GM19463 (cell line): ENCODE results near the gene PLA2G7.
"Not testable (repeated sequence)": the region's sequence is repeated elsewhere in the genome, so short reads cannot be mapped to it uniquely, and the experiment has no call there.

Experiments
- ATAC-seq: cut with Tn5 transposase; IDR thresholded peaks from one replicate; pipeline ENCODE4 v1.9.1; 2021; ENCODE audit warnings: mild to moderate bottlenecking, moderate library complexity; ENCODE audit not compliant: unreplicated experiment

The PLA2G7 gene

DNA sequence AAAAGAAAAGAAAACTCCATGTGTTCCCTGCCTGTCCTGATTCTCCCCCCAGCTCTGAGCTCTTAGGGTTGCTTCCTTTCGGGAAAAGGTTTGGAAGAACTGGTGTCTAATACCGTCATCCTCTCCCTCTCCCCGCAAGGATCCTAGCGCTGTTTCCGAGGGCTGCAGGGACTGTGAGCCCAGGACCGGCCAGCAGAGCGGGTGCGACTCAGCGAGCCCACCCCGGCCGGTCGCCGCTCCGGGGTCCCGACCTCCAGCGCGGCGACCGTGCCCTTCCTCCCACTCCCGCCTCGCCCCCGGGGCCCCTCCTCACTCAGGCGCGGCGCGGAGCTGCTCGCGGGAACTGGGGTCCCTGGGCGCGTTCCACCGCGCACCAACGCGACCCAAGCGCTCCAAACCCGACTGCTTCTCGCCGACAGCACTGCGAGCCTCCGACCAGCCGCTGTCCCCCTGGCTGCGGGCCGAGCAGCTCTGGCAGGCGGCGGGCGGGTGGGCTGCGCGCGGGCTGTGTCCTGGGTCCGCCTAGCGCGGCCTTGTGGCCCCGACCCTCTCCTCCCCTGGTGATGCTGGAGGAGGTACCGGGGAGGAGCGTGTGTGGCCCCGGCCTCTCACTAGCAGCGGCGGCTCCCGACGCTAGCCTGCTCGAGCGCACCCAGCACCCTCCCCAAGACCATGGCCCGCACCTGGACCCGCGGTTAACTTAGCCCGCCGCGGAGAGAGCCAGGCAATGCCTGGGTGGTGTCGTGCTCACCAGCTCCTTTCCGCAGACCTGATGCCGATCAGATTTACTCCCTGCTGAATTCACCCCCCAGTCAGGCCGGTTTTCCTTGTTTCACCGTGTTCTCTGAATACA is at the start of gene PLA2G7:
Gene PLA2G7 (minus strand): TSS at position 509 of the 853 bp plus-strand sequence. CDS start 12,484 bp downstream, outside the sequence.
- ATAC-seq = no peak

- ATAC-seq = no peak
Measured at GRCh38 chr6:46784535-46784934, 49.4 kb upstream of the PLA2G7 start.

- ATAC-seq = no peak
Measured at GRCh38 chr6:46781478-46782378, 46.6 kb upstream of the PLA2G7 start.

DNA sequence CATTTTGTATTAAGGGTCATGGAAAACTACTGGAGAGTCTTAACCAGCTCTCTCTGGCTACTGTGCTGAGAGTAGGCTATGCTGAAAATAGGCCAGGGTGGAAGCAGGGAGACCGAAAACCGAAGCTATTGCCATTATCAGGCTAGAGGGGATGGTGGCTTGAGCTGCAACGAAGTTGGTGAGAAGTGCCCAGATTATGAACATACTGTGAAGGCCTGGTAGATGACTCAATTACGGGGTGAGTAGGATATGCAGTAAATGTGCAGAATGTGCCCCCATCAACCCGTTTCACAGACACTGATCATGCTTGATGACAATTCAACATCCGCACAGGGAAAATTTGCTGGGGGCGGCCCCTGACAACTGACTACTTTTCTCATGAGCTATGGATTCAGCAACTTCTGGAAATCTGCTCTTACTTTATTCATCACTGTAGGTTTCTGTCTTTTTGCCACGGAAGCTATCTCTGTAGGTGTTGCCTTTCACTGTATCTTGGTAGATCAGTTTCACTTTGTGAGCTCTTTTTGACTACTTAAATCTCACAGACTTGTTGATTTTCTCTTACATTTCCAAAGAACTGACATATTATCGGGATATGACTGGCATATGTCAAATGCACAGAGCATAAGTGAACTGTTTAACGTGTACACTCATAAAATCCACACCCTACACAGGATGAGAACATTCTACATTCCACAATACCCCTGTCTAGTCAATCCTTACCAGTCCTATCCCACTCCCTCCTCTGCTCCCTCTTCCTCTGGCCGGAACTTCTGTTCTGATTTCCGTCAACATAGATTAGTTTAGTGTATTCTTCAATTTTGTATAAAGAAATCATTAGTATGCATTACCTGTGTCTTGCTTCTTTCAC is 42.5 kb upstream of the PLA2G7 start:
- ATAC-seq = no peak

DNA sequence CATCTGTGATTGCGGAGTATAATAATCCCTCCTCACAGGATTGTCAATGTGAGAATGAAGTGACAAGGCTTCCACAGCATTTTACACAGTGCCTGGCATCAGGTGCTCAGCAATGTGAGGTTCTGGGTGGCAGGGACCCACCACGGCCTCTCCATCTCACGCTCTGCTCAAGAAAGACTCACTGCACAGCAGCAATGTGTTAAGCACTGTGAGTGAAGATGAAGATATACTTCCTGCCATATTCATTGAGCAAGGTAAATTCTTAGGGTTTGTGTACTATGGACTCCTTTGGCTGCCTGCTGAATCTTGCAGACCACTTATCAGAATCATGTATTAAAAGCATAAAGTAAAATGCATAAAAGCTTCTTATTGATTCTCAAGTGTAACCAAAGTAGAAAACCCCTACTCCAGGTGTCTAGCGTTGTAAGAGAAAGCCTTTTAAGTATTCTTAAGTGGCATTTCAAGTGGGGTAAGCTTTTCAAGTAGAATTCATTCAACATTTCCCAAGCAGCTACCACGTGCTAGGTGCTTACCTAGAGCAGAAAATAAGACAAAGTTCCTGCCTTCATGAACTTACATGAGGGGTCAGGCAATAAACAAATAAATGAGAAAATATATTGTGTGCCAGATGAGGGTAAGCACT is 41.0 kb upstream of the PLA2G7 start:
- ATAC-seq = no peak

DNA sequence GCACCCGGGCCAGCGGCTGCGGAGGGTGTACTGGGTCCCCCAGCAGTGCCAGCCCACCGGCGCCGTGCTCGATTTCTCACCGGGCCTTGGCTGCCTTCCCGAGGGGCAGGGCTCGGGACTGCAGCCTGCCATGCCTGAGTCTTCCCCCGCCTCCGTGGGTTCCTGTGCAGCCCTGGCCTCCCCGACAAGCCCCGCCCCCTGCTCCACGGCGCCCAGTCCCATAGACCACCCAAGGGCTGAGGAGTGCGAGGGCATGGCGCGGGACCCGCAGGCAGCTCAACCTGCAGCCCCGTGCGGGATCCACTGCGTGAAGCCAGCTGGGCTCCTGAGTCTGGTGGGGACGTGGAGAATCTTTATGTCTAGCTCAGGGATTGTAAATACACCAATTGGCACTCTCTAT is 39.6 kb upstream of the PLA2G7 start:
- ATAC-seq = not testable (repeated sequence)

GRCh38 chr6:46773201-46773855 is 38.2 kb upstream of the PLA2G7 start:
- no peak for ATAC-seq

GRCh38 chr6:46772762-46773161 is 37.6 kb upstream of the PLA2G7 start:
- ATAC-seq = peak; percentile 56

DNA sequence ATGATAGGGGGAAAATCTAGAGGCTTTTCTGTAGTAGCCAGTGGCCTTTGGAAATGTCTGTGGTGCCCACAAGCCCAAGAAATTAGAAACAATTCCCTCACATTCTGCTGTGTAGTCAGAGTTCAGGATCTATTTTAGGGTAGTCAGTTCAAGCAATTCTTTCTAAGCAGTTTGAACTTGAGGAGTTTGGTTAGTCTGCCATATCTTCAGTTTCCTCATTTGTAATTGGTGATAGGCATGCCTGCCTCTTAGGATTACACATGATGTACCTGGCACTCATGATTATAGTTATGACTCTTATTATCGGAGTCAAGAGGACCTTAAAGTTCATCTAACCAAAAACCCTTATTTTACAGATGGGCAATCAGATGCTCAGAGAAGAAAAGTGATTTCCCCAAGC is 36.8 kb upstream of the PLA2G7 start:
- no peak for ATAC-seq

GRCh38 chr6:46764961-46765360 is 29.8 kb upstream of the PLA2G7 start:
- ATAC-seq = no peak

DNA sequence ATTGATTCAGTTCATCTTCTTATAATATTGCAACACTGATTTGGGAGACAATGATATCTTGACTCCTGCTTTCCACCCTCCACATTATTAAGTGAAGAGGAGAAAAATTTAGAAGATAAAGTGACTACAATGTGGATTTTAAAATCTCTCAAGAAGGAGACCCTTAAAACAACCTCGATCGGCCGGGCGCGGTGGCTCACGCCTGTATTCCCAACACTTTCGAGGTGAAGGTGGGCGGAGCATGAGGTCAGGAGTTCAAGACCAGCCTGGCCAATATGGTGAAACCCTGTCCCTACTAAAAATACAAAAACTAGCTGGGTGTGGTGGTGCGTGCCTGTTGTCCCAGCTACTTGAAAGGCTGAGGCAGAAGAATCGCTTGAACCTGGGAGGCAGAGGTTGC is 29.1 kb upstream of the PLA2G7 start:
- not testable (repeated sequence) for ATAC-seq

DNA sequence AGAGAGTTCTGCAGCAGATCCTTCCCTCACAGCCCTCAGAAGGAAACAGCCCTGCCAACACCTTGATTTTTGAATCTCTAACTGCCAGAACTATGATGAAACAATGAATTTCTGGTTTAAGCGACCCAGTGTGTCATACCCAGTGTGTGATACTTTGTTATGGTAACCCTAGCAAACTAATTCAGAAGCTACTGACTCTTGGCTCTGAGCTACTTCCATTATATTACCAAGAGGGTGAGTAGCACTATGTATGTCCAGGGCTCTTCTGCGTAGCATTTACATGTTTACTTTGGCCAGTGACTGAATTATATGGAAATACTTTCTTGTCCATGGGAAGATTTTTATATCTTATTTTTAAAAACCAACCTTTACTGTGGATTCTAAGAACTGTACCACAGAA is 28.3 kb upstream of the PLA2G7 start:
- ATAC-seq = no peak

DNA sequence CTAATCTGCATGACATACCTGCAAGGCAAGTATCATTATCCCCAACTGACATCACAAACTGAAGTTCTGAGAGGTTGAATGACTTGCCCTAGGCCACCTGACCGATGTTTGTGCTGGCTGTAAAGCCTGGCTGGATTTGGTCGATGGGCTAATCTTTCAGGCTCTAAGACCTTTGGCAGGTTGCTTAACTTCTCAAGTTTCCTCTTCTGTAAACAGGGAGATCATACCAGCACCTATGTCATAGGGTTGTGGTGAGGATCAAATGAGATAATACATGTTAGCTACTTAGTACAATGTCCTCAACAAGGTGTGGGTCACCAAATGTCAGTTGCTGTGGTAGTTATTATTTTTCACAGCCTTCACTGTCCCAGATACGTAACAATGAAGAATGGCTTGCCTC is 25.8 kb upstream of the PLA2G7 start:
- ATAC-seq = no peak

DNA sequence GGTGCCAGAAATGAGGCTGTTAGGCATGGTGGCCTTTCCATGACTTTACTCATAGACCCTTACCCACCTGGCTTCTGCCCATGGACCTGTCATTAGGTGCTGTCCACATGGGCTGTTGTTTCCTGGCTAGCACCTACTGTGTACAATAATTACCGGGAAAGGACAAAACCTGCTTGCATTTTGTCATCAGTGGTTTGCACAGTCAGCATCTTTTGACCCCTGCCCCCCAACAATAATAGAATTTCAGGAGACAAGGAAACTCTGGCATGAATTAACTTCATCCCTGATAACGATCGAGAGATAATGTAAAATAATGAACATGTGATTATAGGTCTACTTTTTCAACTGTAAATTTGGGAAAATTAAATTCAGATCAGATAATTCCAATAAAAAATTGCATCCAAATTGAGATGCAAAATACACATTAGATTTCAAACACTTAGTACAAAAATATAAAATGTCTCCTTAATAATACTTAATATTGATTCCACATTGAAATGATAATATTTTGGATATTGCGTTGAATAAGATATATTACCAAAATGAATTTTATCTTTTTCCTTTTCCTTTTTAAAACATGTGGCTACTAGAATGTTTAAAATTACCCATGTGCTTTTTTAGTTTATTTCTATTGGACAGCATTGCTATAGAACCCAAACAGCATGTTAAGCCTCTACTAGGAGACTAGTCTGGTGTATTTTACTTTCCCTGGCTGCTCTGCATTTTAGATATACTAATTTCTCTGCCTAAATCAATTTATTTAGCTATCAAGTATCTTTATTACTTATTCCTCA is 24.0 kb upstream of the PLA2G7 start:
- ATAC-seq = no peak

DNA sequence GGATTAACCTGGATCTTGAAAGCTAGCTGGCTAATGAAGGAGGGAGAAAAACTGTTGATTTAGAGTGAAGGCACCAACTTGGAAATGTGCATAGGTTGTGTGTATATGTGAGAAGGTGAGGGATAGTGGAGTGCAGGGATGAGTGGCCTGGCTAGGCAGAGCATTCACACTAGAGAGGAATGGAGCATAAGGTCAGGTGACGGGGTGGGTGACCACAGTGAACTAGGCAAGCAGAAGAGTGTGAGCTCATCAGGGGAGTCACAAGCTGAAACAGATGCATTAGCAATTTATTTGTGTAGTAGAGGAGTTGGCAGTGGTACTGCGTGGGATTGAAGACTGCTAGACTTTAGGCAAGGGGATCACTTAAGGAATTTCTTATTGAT is 22.0 kb upstream of the PLA2G7 start:
- no peak for ATAC-seq

GRCh38 chr6:46756469-46757213 is 21.5 kb upstream of the PLA2G7 start:
- no peak for ATAC-seq

GRCh38 chr6:46755865-46756264 is 20.7 kb upstream of the PLA2G7 start:
- no peak for ATAC-seq

DNA sequence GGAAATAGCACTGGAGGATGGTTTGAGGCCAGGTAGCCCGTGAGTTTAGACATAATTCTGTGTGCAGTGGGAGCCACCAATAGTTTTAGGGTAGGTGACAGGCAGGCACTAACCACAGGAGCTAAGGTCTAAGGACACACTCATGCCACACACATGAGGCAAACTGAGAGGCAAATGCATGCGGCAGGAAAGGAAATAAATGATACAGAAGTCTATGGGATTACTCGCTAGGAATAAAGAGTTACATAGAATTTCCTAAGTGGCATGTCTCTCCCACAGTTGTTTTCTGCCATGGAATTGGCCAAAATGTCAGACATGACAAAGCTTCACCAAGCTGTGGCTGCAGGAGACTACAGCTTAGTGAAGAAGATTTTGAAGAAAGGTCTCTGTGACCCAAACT is 16.5 kb upstream of the PLA2G7 start:
- no peak for ATAC-seq
